Medulla oblongata (tissue), 1 donor: ENCODE data around the gene CSRNP3.
A peak's percentile ranks its signal among the peaks of the same experiment; 100 is the strongest.

Source experiments
- DNase-seq: peaks from one replicate; pipeline ENCODE4 v3.0.0-alpha.2; 2015; ENCODE audit errors: extremely low spot score

CSRNP3 gene

DNA sequence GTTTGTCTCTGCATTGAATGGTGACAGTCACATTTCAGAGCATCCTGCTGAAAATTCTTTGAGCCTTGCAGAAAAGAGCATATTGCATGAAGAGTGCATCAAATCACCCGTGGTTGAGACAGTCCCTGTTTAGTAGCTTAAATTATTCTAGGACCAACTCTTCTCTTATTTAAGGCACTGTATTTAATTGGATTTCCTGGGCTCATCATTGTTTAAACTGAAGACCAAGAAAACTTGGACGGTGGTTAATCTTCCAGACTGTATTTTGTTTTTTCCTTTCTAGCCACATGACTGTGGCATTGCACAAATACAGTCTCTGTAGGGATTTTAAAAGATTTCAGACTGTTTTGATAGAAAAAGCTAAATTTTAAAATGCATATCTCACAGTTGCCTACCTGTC, 210.1 kb downstream of the CSRNP3 start:
- no peak for DNase-seq

DNA sequence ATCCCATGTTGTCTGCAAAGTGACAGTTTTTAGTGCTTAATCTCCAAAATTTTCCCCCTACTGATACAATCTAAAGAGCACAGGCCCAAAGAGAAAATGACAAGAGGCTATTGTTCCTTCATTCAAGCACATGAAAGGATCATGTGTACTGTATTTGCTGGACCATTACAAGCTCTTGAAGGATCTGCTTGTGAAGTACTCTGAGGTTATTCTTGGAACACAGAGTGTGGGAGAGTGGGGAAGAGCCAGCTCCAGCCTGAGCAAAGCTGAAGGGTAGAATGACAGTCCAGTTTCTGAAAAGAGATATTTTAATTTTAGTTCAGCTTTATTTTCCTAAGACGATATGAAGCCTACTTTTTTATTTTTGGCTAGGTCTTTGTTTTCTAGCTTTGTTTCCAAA, 212.3 kb downstream of the CSRNP3 start:
- DNase-seq, result peak; percentile 79

DNA sequence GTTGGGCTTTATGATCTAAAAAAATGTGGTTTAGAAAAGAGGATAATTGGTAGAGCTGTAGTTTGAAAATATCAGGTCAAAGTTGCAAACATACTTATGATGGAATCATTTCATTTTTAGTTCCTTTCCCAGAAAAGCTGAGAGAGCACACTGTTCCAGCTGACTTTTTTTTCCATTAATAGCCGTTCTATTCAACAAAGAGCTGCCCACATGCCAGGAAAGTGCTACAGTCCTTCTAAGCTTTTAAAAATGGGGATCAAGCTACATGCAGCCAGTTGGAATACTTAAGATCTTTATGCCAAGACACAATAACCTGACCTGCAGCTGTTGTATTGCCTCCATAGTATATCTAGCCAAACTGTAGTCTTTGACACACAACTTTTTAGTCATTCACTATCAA, 213.0 kb downstream of the CSRNP3 start:
- peak; percentile 21 for DNase-seq

DNA sequence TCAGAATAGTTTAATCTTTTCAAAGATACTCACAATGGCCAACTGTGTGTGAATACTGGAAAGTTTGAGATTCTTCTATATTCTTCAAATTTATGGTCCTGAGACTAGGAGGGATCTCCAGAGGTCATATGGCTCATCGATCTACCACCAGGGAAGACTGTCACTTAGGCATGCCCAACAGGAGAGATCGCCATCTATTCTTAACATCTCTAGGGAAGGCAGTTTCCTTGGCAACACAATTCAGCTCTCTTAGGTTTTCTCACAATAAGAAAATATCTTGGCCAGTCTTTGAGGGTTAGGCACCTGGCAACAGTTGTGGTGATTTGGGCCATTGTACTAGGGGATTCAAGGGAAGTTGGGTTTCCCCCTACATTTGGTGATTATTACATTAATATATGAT, 217.3 kb downstream of the CSRNP3 start:
- peak; percentile 38 for DNase-seq

DNA sequence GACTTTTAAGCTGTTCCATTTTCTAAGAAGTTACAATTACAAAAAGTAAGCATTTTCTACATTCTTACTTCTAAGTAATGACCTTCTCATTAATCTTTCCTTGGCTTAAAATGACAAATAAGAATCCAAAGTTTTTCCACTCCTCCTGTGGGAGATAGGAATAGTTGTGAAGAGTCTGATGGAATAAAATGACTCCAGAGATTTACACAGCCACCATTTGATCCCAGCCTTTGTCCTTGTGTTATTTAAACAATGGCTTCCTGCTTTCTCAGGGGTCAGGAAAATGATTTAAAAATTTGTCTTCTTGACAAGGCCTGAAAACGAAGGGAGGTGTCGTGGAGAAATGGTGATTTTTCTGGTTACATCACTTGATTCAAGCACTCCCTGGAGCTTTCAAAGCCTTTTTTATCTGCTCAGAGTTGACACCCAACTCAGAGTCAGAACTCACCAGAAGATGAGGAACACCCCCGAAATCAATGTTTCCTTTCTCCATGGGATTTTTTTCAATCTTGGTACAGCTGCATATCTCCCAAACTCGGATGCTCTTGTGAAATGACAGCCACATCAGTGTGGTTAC, 218.0 kb downstream of the CSRNP3 start:
- DNase-seq, result no peak

DNA sequence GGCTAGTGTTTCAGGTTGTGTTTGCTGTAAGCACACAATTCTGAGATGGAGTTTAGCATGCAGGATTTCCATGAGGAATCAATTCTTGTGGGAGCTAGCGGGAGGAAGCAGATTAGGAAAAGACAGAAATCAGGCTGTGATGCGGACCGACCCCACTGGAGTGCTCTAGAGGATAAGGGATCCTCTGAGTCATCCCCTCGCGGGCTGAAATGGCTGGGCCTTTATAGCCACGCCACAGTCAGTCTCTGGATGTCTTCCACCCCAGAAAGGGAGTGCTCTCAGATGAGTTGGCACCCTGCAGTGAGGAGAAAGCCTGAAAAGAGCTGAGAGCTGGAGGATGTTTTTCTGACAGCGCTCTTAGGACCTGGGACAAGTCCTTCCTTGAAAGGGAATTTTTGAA, 222.1 kb downstream of the CSRNP3 start:
- DNase-seq, result peak; percentile 53

DNA sequence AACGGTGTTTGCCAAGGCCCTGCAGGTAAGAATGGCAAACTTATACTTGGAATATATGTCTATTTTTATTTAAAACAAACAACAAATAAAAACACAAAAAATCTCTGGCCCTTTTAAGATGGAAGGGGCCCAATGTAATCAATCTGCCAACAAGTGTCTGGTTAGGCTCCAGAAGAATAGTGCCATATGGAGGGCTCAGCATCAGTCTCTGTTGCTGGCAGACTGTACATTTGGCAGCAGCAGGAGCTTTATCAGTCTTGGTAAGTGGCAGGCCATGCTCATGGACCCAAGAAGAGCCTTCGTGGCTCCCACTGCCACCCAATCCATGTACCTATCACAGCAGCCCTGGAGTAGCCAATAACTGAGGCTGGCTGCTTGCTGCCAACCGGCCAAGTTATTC, 223.4 kb downstream of the CSRNP3 start:
- DNase-seq, result no peak

DNA sequence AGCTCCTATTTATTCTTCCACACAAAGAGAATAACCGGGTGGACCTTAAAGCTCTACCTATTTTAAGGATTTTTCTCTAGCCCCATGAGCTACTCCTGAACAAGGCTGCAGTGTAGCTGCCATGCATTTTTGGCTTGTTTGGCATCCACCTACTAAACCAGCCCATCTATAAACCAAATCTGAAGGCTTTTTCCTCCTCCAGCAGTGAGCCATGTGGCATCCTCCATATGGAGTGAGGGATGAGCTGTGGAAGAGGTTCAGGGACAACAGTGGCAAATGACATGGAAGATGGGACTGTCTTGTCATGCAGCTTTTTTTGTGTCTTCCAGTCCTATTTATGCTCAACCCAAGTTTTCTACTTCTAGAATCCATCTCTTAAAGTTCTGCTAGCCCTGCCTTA, 224.3 kb downstream of the CSRNP3 start:
- no peak for DNase-seq

DNA sequence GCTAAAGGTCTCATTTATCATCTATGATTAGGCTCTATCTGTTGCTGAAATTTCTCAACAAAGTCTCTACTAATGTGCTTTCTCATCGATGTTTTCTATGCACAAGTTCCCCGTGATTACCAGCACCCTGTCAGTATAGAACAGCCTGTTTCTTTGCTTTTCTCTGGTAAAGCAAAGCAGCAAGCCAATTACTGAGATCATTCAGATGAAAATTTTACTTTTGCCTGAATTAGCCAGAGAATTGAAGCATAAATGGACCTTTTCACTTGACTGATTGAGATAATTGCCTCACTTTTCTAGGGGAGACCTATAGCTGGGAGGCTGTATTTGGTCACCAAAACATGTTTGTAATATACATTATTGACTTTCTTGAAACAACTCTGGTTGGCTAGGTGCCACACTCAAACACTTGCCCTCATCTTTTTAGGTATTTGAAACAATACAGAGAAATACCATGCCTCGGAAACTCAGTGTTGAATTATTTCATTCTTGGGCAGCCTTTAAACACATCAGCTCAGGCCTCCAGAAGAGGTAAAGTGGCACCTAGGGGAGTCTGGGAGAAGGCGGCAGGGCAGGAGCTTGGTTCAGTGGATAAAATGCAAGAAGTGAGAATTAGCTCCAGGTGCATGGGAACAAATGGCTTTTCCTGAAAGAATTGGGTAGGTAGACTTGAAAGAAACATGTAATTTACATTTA, 228.4 kb downstream of the CSRNP3 start:
- DNase-seq, result no peak

DNA sequence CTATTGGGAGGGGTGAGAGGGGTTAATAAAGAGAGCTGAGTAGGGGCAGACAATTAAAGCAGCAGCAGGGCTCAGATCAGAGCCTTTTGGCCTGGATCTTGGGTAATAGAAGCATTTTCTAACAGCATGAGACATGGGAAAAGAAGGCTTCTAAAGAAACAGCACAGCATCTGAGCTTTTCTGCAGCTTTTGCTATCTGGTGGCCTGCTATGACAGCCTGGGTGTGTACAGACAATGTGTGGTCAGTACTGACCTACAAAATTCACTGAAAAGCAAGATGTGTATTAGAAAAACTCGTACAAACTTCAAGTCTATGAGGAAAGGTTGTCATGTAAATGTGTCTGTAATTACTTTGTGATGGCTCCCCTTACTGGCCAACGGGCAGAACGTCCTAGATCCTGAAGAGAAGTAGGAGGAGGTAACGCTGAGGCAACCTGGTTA, 229.0 kb downstream of the CSRNP3 start:
- DNase-seq, result peak; percentile 70

DNA sequence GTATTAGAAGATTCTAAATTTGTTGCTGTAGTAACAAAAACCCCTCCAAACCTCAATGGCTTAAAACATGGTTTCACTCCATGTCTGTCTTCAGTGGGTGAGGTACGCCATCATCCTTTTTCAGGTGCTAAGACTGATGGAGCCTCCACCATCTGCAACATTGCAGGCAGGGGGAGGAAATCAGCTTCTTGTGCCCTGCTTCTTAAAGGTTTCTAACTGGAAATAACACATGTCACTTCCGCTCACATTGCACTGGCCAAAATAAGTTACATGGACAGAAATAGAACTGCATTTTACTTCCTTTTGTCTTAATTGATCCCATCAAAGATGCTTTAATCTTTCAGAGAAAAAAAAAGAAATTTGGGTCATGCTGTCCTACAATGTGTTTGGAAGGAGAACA, 230.4 kb downstream of the CSRNP3 start:
- no peak for DNase-seq

DNA sequence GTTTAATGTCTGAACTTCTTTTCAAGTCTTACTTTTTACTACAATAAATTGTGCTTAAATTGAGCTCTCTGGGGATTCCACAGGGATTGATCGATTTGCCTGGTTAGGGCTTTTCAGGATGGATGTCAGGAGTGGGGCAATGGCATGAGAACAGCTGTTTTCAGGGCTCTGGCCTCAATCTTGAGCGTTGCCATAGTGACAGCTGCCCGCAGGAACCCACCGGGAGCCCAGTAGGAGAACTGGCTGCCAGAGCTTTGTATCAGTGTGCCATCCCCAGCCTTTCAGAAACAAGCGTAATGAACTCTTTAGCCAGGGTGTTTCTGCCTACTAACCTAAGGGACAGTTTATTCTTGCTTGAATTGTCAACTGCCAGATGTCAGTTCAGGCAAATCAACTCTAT, 231.0 kb downstream of the CSRNP3 start:
- DNase-seq, result no peak

DNA sequence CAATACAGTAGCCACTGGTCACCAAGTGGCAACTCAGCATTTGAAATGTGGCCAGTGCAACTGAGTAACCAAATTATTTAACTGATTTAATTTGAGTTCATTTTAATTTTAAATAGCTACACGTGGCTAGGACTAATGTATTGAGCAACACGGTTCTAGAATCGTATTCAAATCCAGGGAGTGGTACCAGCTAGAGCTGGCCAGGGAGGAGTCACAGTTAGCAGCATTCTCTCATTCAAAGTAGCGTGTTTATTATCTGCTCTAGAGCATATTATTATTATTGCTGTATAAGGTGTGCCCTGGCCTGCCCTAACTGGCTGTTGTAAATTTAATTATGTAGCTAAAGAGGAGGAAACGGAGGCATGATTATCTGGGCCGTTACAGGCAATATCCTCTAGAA, 231.6 kb downstream of the CSRNP3 start:
- DNase-seq, result no peak

DNA sequence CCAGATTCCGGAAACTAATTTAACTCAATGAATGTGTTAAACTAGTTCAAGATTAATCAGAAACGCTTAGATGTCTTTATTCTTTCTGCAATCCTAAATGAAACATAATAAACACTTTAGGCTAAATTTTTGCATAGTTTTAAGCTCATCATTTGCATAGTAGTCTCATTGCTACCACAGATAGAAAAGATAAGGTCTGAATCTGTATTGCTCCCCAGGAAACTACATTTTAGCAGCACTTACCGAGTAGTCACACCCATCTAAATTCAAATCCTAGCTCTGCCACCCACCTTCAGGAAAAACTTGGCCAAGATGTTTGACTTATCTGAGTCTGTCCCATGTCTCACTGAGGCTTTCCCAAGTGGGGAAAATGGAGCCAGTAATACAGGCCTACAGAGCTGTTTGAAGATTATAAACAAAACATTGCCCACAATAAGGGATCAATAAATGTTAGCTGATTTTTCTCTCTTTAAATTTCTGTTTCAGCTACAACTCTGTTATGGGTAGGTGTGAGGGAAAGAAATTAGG, 237.5 kb downstream of the CSRNP3 start:
- no peak for DNase-seq

DNA sequence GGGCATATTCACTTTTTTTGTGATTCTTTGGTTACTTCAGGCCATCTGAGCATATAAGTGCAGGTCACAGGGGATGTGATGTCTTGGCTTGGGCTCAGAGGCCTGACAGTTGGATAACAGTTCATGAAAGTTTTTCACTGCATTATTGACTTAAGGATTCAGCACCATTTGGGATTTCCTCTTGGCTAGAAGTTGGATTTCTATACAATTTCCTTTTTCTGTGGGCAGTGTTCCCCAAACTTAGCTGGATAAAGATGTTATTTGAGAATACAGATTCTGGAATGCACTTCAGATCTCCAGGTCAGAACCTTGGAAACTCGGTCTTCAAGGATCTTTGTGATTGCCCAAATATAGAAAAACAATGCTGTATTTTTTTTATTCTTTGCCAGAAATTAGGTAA, 246.6 kb downstream of the CSRNP3 start:
- no peak for DNase-seq

DNA sequence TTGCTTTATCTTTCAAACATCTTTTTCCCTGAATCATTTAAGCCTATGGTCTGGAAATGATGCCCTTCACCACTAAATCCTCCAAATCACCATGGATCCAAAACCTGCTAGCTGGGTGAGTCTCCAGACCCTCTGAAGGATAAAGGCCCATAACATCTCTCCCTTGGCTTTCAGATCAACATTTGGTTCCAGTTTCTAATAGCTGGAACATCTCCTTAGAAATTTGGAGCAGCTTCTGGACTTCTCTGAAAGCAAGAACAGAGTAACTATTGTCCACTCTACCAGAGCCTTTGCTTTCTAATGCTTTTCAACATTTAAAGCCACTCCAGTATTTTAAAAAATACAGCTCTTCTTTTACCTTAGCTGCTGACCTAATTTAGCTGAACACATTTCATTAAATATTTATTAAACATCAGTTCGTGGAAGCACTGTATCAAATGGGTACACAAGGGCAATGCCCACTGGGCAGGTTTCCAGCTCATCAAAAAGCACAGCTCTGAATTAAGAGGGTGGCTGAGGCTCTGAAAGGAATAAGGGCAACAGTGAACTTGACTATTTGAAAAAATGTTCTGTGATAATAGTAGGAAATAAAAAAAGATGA, 249.2 kb downstream of the CSRNP3 start:
- peak; percentile 73 for DNase-seq

DNA sequence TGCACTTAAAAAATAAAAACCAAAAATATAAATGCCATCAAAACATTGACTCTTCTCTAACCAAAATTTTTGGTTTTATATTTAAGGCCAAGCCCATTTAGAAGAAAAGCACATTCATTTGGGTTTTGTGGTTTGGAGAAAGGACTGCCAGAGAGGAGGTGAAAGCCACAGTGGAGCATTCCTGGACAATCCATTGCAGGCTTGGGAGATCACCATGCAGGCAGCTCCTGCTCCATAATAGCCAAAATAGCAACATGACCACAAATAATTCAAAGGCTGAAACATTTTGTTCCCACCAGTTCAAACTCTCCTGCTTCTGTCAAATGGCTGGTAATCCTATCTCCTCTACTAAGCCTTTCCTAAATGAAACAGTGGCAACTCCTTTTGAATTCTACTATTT, 251.0 kb downstream of the CSRNP3 start:
- no peak for DNase-seq

DNA sequence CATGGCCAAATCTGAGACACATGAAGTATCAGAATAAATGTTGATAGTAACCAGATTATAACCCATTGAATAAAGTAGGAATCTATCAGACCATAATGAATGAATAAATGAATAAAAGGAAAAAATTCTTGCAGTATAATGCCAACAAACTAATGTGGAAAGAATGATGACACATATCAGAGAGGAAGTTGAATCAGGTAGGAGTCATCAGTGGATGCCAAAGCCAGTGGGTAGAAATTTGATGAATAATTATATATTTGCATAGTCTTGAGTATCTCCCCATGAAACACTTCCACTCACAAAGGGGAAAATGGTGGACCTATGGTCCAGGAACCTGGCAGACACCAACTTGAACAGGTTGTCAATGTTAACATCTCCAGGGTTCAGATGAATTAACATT, 255.9 kb downstream of the CSRNP3 start:
- DNase-seq, result no peak
